Stimulated activated naive CD8-positive, alpha-beta T cell treated with anti-CD3 and anti-CD28 coated beads, Interleukin-15, amount 100 ng/mL, for 72 hours (primary cell): ENCODE results near the gene ACOT7.
"Not testable (repeated sequence)": the region's sequence is repeated elsewhere in the genome, so short reads cannot be mapped to it uniquely, and the experiment has no call there.

Experiments used
- ATAC-seq: fragments of 150-1000 bp; cut with Tn5 transposase; 2 replicates; pipeline ENCODE4 v1.10.0; 2021; ENCODE audit warnings: mild to moderate bottlenecking, moderate library complexity
- DNase-seq, 2 donors: peaks; one replicate each; pipeline ENCODE4 v3.0.0; 2021 to 2022
- H3K27ac Mint-ChIP-seq, 2 donors: one replicate each; pipeline ENCODE4 v1.8.0; 2022; ENCODE audit warnings: mild to moderate bottlenecking in 2 of 2, mixed read lengths in 2 of 2, moderate library complexity in 2 of 2
- H3K27me3 Mint-ChIP-seq: one replicate; pipeline ENCODE4 v1.8.0; 2022; ENCODE audit warnings: mixed read lengths
- H3K4me1 Mint-ChIP-seq: one replicate; pipeline ENCODE4 v1.8.0; 2022; ENCODE audit warnings: mild to moderate bottlenecking, mixed read lengths
- H3K4me3 Mint-ChIP-seq, 2 donors: one replicate each; pipeline ENCODE4 v1.8.0; 2022; ENCODE audit warnings: mild to moderate bottlenecking in 2 of 2, mixed read lengths in 2 of 2, moderate library complexity in 1 of 2
- H3K9me3 Mint-ChIP-seq, 2 donors: one replicate each; pipeline ENCODE4 v1.8.0; 2022; ENCODE audit warnings: mixed read lengths in 2 of 2

The ACOT7 gene

GRCh38 chr1:6416295-6416656 lies 22.7 kb upstream of the ACOT7 start:
- Mint-ChIP-seq H3K9me3 (no peaks in the 10 kb centered on the region), H3K27ac (no peak overlapping the region), H3K27me3 (peaks cover 91% of the 10 kb centered on the region)

GRCh38 chr1:6414881-6415626 lies 21.5 kb upstream of the ACOT7 start:
- no peak for ATAC-seq
- peak overlapping the region; percentile 80 to 88 for H3K27ac Mint-ChIP-seq

More at GRCh38 chr1:6416295-6416656, 22.7 kb upstream of the ACOT7 start:
- DNase-seq (no peak), ATAC-seq (no peak)
- Mint-ChIP-seq H3K4me3 (no peak overlapping the region), H3K4me1 (peaks cover 30% of the 10 kb centered on the region)

GRCh38 chr1:6414443-6414844 lies 20.9 kb upstream of the ACOT7 start:
- Mint-ChIP-seq H3K27ac (peak overlapping the region; percentile 80 to 88), H3K4me1 (peaks cover 22% of the 10 kb centered on the region), H3K27me3 (peaks cover 87% of the 10 kb centered on the region), H3K9me3 (no peaks in the 10 kb centered on the region), H3K4me3 (peak overlapping the region; percentile 58 to 62)
- DNase-seq (peak; percentile 58 to 70), ATAC-seq (peak; percentile 95)

More at GRCh38 chr1:6414881-6415626, 21.5 kb upstream of the ACOT7 start:
- Mint-ChIP-seq H3K4me3 (peak overlapping the region; percentile 58 to 62), H3K9me3 (no peaks in the 10 kb centered on the region), H3K27me3 (peaks cover 91% of the 10 kb centered on the region), H3K4me1 (peaks cover 26% of the 10 kb centered on the region)
- DNase-seq = no peak

- DNase-seq (no peak), ATAC-seq (no peak)
- Mint-ChIP-seq H3K4me1 (peaks cover 22% of the 10 kb centered on the region), H3K4me3 (no peak overlapping the region), H3K9me3 (no peaks in the 10 kb centered on the region), H3K27ac (no peak overlapping the region), H3K27me3 (peaks cover 71% of the 10 kb centered on the region)
Measured at GRCh38 chr1:6412896-6413295, 19.3 kb upstream of the ACOT7 start.

GRCh38 chr1:6410248-6410893 lies 16.8 kb upstream of the ACOT7 start:
- Mint-ChIP-seq H3K4me1 (peaks cover 14% of the 10 kb centered on the region), H3K4me3 (no peak overlapping the region), H3K9me3 (no peaks in the 10 kb centered on the region), H3K27ac (no peak overlapping the region), H3K27me3 (peaks cover 54% of the 10 kb centered on the region)
- DNase-seq (no peak), ATAC-seq (no peak)

- Mint-ChIP-seq H3K27ac (no peak overlapping the region), H3K4me3 (no peak overlapping the region)
- ATAC-seq = no peak
Measured at GRCh38 chr1:6409733-6410132, 16.2 kb upstream of the ACOT7 start.

GRCh38 chr1:6409053-6409452 lies 15.5 kb upstream of the ACOT7 start:
- H3K27me3 Mint-ChIP-seq = peaks cover 50% of the 10 kb centered on the region
- no peak for DNase-seq
- H3K4me1 Mint-ChIP-seq = peaks cover 6% of the 10 kb centered on the region
- H3K9me3 Mint-ChIP-seq = no peaks in the 10 kb centered on the region
- no peak for ATAC-seq
- H3K4me3 Mint-ChIP-seq = no peak overlapping the region
- H3K27ac Mint-ChIP-seq = no peak overlapping the region

More at GRCh38 chr1:6409733-6410132, 16.2 kb upstream of the ACOT7 start:
- peaks cover 11% of the 10 kb centered on the region for H3K4me1 Mint-ChIP-seq
- H3K27me3 Mint-ChIP-seq = peaks cover 54% of the 10 kb centered on the region
- no peak for DNase-seq
- H3K9me3 Mint-ChIP-seq = no peaks in the 10 kb centered on the region

GRCh38 chr1:6408023-6408422 lies 14.5 kb upstream of the ACOT7 start:
- peaks cover 40% of the 10 kb centered on the region for H3K27me3 Mint-ChIP-seq
- ATAC-seq (no peak), DNase-seq (no peak)
- H3K27ac Mint-ChIP-seq = no peak overlapping the region
- peaks cover 4% of the 10 kb centered on the region for H3K4me1 Mint-ChIP-seq
- H3K9me3 Mint-ChIP-seq = no peaks in the 10 kb centered on the region
- H3K4me3 Mint-ChIP-seq = no peak overlapping the region

GRCh38 chr1:6401673-6402072 lies 8.1 kb upstream of the ACOT7 start:
- DNase-seq = no peak
- Mint-ChIP-seq H3K4me1 (peaks cover 9% of the 10 kb centered on the region), H3K27ac (no peak overlapping the region), H3K9me3 (no peaks in the 10 kb centered on the region), H3K4me3 (no peak overlapping the region), H3K27me3 (peaks cover 10% of the 10 kb centered on the region)
- no peak for ATAC-seq

GRCh38 chr1:6399294-6399693 lies 5.7 kb upstream of the ACOT7 start:
- H3K27me3 Mint-ChIP-seq = no peaks in the 10 kb centered on the region
- no peaks in the 10 kb centered on the region for H3K9me3 Mint-ChIP-seq
- H3K4me1 Mint-ChIP-seq = peaks cover 19% of the 10 kb centered on the region
- ATAC-seq = no peak
- no peak for DNase-seq
- H3K27ac Mint-ChIP-seq = no peak overlapping the region
- no peak overlapping the region for H3K4me3 Mint-ChIP-seq

- H3K4me1 Mint-ChIP-seq = peaks cover 25% of the 10 kb centered on the region
- DNase-seq (no peak), ATAC-seq (no peak)
- no peaks in the 10 kb centered on the region for H3K9me3 Mint-ChIP-seq
- no peak overlapping the region for H3K4me3 Mint-ChIP-seq
- H3K27ac Mint-ChIP-seq = no peak overlapping the region
- H3K27me3 Mint-ChIP-seq = no peaks in the 10 kb centered on the region
Measured at GRCh38 chr1:6397844-6398441, 4.4 kb upstream of the ACOT7 start.

GRCh38 chr1:6396998-6397397 lies 3.4 kb upstream of the ACOT7 start:
- Mint-ChIP-seq H3K27ac (no peak overlapping the region), H3K4me3 (no peak overlapping the region), H3K9me3 (no peaks in the 10 kb centered on the region), H3K27me3 (no peaks in the 10 kb centered on the region), H3K4me1 (peaks cover 31% of the 10 kb centered on the region)
- ATAC-seq = no peak
- no peak for DNase-seq

GRCh38 chr1:6395781-6396244 lies 2.2 kb upstream of the ACOT7 start:
- not testable (repeated sequence) for H3K27me3 Mint-ChIP-seq, H3K4me3 Mint-ChIP-seq, ATAC-seq, H3K27ac Mint-ChIP-seq, H3K9me3 Mint-ChIP-seq, DNase-seq
- H3K4me1 Mint-ChIP-seq = peaks cover 36% of the 10 kb centered on the region

GRCh38 chr1:6395130-6395529 lies 1.6 kb upstream of the ACOT7 start:
- not testable (repeated sequence) for H3K9me3 Mint-ChIP-seq, DNase-seq, ATAC-seq, H3K27me3 Mint-ChIP-seq
- peak overlapping the region in 1 of 2 donors; percentile 34 for H3K27ac Mint-ChIP-seq
- H3K4me1 Mint-ChIP-seq = peaks cover 36% of the 10 kb centered on the region
- H3K4me3 Mint-ChIP-seq = peak overlapping the region; percentile 53 to 84

GRCh38 chr1:6392809-6393399 lies 663 bp downstream of the ACOT7 start:
- no peaks in the 10 kb centered on the region for H3K9me3 Mint-ChIP-seq
- peaks cover 36% of the 10 kb centered on the region for H3K4me1 Mint-ChIP-seq
- no peak for DNase-seq
- ATAC-seq = no peak
- H3K4me3 Mint-ChIP-seq = peak overlapping the region; percentile 88 to 95
- H3K27me3 Mint-ChIP-seq = no peaks in the 10 kb centered on the region
- peak overlapping the region; percentile 95 for H3K27ac Mint-ChIP-seq
